PC-3 (cell line): ENCODE results near the gene C10orf71. TPM values are rescaled to one million over a fixed set of nuclear protein-coding genes. Genes with fewer than 3 reads are reported as not detected.

Experiments
- ATAC-seq: fragments of 200-7000 bp; cut with Tn5 transposase; 2 replicates; pipeline ENCODE4 v1.9.1; 2020; ENCODE audit warnings: mild to moderate bottlenecking, moderate library complexity
- BruUV-seq: library from RNA; stranded (reverse); fragments of 400-500 nt; replicated peaks from 2 replicates; lab custom pipeline; 2021; lab: Mats Ljungman, UMichigan
- CTCF ChIA-PET: fragments of 300-600 bp; sonication (Branson Sonifier 250); formaldehyde crosslinking; loops from one replicate; lab custom pipeline; 2022; ENCODE audit warnings: antibody characterized with exemption; lab: Charles Lee
- POLR2A ChIA-PET: fragments of 300-600 bp; sonication (Branson Sonifier 250); formaldehyde crosslinking; loops from one replicate; lab custom pipeline; 2022; ENCODE audit warnings: antibody characterized with exemption; ENCODE audit not compliant: unreplicated experiment; lab: Charles Lee
- DNase-seq: peaks from one replicate; pipeline ENCODE4 v3.0.0-alpha.2; 2015
- H2AFZ ChIP-seq: fragments of 300-600 bp; sonication (generic); 2 replicates; pipeline ENCODE4 v1.6.0; 2016; ENCODE audit warnings: antibody characterized with exemption, low read length
- H3F3A ChIP-seq: fragments of 300-600 bp; sonication (generic); one replicate; pipeline ENCODE4 v1.6.0; 2017; ENCODE audit warnings: antibody characterized with exemption, low read length, control low read depth, mild to moderate bottlenecking; ENCODE audit not compliant: unreplicated experiment
- H3K27ac ChIP-seq: fragments of 300-600 bp; sonication (generic); 2 replicates; pipeline ENCODE4 v1.5.1; 2016; ENCODE audit warnings: mild to moderate bottlenecking, low read length
- H3K27me3 ChIP-seq: fragments of 300-600 bp; sonication (generic); 2 replicates; pipeline ENCODE4 v1.6.1; 2016; ENCODE audit warnings: low read length, mixed read lengths
- H3K36me3 ChIP-seq: fragments of 300-600 bp; sonication (generic); 2 replicates; pipeline ENCODE4 v1.6.1; 2016; ENCODE audit warnings: low read depth, mixed run types, low read length, mixed read lengths
- H3K4me1 ChIP-seq: fragments of 300-600 bp; sonication (generic); 2 replicates; pipeline ENCODE4 v1.5.1; 2016; ENCODE audit warnings: low read length; ENCODE audit not compliant: insufficient read depth
- H3K4me2 ChIP-seq: fragments of 300-600 bp; sonication (generic); 2 replicates; pipeline ENCODE4 v1.6.0; 2016; ENCODE audit warnings: low read length
- H3K4me3 ChIP-seq: fragments of 300-600 bp; sonication (generic); 2 replicates; pipeline ENCODE4 v1.5.1; 2016; ENCODE audit warnings: mild to moderate bottlenecking, low read length, mixed read lengths
- H3K79me2 ChIP-seq: fragments of 300-600 bp; sonication (generic); 2 replicates; pipeline ENCODE4 v1.6.1; 2017; ENCODE audit warnings: low read length, mixed read lengths
- H3K9ac ChIP-seq: fragments of 300-600 bp; sonication (generic); 2 replicates; pipeline ENCODE4 v1.6.0; 2016; ENCODE audit warnings: mild to moderate bottlenecking, low read length
- H3K9me2 ChIP-seq: fragments of 300-600 bp; sonication (generic); replicated peaks from 2 replicates; pipeline ENCODE4 v1.6.1; 2016; ENCODE audit warnings: mixed run types, low read length, mixed read lengths
- H3K9me3 ChIP-seq: fragments of 300-600 bp; sonication (generic); 2 replicates; pipeline ENCODE4 v1.6.1; 2016; ENCODE audit warnings: low read length, mixed read lengths
- H4K20me1 ChIP-seq: fragments of 300-600 bp; sonication (generic); 2 replicates; pipeline ENCODE4 v1.6.1; 2016; ENCODE audit warnings: low read length, mixed read lengths
- CTCF ChIP-seq: fragments of 300-600 bp; sonication (generic); conservative IDR thresholded peaks from 2 replicates; pipeline ENCODE4 v1.5.1; 2017; ENCODE audit warnings: antibody characterized with exemption, low read depth, mild to moderate bottlenecking, low read length
- EZH2 ChIP-seq: fragments of 300-600 bp; sonication (generic); IDR thresholded peaks from one replicate; pipeline ENCODE4 v1.6.1; 2017; ENCODE audit warnings: antibody characterized with exemption, mild to moderate bottlenecking, low read length; ENCODE audit not compliant: unreplicated experiment
- EZH2phosphoT487 ChIP-seq: fragments of 300-600 bp; sonication (generic); IDR thresholded peaks from 2 replicates; pipeline ENCODE4 v1.6.1; 2018; ENCODE audit warnings: mild to moderate bottlenecking, antibody characterized with exemption, low read length, borderline replicate concordance
- intact Hi-C: fragments of 100-400 bp; cut with micrococcal nuclease; formaldehyde crosslinking; loops from 2 replicates; pipeline ENCODE4 v1.9.0; 2023
- total RNA-seq: library from RNA; depleted of rRNA; stranded (reverse); fragments of >200 nt; gene quantifications from 2 replicates; pipeline ENCODE4 v1.2.3, GENCODE V29; 2014

Gene C10orf71
- total RNA-seq, 1 experiment from 2014 or later = not detected

- ChIA-PET POLR2A (no interaction called here), CTCF (no interaction called here)
- no peaks in the 10 kb centered on the region for H3K4me1 ChIP-seq
- H3F3A ChIP-seq = no peaks in the 10 kb centered on the region
- ATAC-seq (no peak), DNase-seq (no peak)
- H3K36me3 ChIP-seq = no peaks in the 10 kb centered on the region
- no peaks in the 10 kb centered on the region for H4K20me1 ChIP-seq
- no peak overlapping the region for H3K27ac ChIP-seq
- no peak overlapping the region for H3K9ac ChIP-seq
- TF ChIP-seq EZH2phosphoT487 (no peak), CTCF (no peak), EZH2 (no peak)
- BruUV-seq = no TSS peak
- H3K9me2 ChIP-seq = no peaks in the 10 kb centered on the region
- intact Hi-C loops = no loop called here
- H3K27me3 ChIP-seq = peaks cover 77% of the 10 kb centered on the region
- no peaks in the 10 kb centered on the region for H3K79me2 ChIP-seq
- H3K9me3 ChIP-seq = no peaks in the 10 kb centered on the region
- no peak overlapping the region for H3K4me3 ChIP-seq
- H3K4me2 ChIP-seq = no peak overlapping the region
- no peak overlapping the region for H2AFZ ChIP-seq
Measured at GRCh38 chr10:49304137-49304536, 5.2 kb downstream of the C10orf71 start.

- Histone ChIP-seq H3K27me3 (peaks cover 61% of the 10 kb centered on the region), H3K4me1 (no peaks in the 10 kb centered on the region), H2AFZ (no peak overlapping the region), H3F3A (no peaks in the 10 kb centered on the region), H3K27ac (no peak overlapping the region), H3K4me2 (no peak overlapping the region), H4K20me1 (no peaks in the 10 kb centered on the region), H3K36me3 (no peaks in the 10 kb centered on the region), H3K9me2 (no peaks in the 10 kb centered on the region), H3K9ac (no peak overlapping the region), H3K9me3 (no peaks in the 10 kb centered on the region), H3K79me2 (no peaks in the 10 kb centered on the region), H3K4me3 (no peak overlapping the region)
- DNase-seq (no peak), ATAC-seq (no peak)
- intact Hi-C loops = no loop called here
- TF ChIP-seq EZH2 (no peak), CTCF (no peak), EZH2phosphoT487 (no peak)
- ChIA-PET CTCF (no interaction called here), POLR2A (no interaction called here)
- BruUV-seq = no TSS peak
Measured at GRCh38 chr10:49307921-49308320, 9.0 kb downstream of the C10orf71 start.

- Histone ChIP-seq H3K4me3 (no peak overlapping the region), H3K36me3 (no peaks in the 10 kb centered on the region), H3K27me3 (peaks cover 61% of the 10 kb centered on the region), H3K9me3 (no peaks in the 10 kb centered on the region), H3K4me1 (no peaks in the 10 kb centered on the region), H3K4me2 (no peak overlapping the region), H3K27ac (no peak overlapping the region), H3K79me2 (no peaks in the 10 kb centered on the region), H3K9ac (no peak overlapping the region), H3F3A (no peaks in the 10 kb centered on the region), H4K20me1 (no peaks in the 10 kb centered on the region), H2AFZ (no peak overlapping the region), H3K9me2 (no peaks in the 10 kb centered on the region)
- TF ChIP-seq EZH2phosphoT487 (no peak), CTCF (no peak), EZH2 (no peak)
- ATAC-seq (no peak), DNase-seq (no peak)
- ChIA-PET CTCF (no interaction called here), POLR2A (no interaction called here)
- intact Hi-C loops = no loop called here
- BruUV-seq = no TSS peak
Measured at GRCh38 chr10:49308881-49309280, 9.9 kb downstream of the C10orf71 start.
